GM13977 (cell line): ENCODE data around the gene ASTL.

Experiments
- DNase-seq: peaks from one replicate; pipeline ENCODE4 v3.0.0; 2012; ENCODE audit warnings: low spot score
- in situ Hi-C: fragments of 300-500 bp; cut with MboI; formaldehyde crosslinking; loops from one replicate; pipeline ENCODE4 v1.12.0; 2022; ENCODE audit warnings: low sequenced_read_pairs, low pct_unique_long_range_greater_than_20kb, mixed read lengths, inconsistent platforms; ENCODE audit not compliant: unreplicated experiment
- TF ChIP-seq, protein P1 (sequence below): IDR thresholded peaks from 2 replicates; pipeline ENCODE4 v1.5.1; 2012; ENCODE audit warnings: mild to moderate bottlenecking, control low read depth; ENCODE audit not compliant: insufficient read depth; ENCODE audit errors: extremely low read depth, missing control alignments

The ASTL gene

DNA sequence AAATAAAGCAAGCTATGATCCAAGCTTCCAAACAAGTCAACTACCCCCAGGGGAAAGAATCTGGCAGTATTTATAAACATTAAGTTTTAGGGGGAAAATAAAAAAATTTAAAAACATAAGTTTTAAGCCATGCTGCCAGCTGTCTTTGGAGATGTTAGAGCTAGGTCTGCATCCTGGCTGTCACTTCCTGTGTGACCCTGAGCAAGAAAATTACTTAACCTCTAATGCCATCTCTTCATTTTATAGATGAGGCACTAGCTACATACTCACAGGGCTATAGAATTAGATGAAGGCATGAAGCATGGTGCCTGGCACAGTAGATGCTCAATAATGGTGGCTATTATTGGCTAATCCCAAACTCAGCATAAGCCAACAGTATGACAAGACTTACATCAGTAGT lies 42.2 kb upstream of the ASTL start:
- TF ChIP-seq, protein P1, sequence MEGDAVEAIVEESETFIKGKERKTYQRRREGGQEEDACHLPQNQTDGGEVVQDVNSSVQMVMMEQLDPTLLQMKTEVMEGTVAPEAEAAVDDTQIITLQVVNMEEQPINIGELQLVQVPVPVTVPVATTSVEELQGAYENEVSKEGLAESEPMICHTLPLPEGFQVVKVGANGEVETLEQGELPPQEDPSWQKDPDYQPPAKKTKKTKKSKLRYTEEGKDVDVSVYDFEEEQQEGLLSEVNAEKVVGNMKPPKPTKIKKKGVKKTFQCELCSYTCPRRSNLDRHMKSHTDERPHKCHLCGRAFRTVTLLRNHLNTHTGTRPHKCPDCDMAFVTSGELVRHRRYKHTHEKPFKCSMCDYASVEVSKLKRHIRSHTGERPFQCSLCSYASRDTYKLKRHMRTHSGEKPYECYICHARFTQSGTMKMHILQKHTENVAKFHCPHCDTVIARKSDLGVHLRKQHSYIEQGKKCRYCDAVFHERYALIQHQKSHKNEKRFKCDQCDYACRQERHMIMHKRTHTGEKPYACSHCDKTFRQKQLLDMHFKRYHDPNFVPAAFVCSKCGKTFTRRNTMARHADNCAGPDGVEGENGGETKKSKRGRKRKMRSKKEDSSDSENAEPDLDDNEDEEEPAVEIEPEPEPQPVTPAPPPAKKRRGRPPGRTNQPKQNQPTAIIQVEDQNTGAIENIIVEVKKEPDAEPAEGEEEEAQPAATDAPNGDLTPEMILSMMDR, result no peak
- in situ Hi-C loops, result loop anchor here (25.0 kb wide), 1 partner anchor 168 kb away; no protein-coding TSS in a partner anchor
- no peak for DNase-seq

DNA sequence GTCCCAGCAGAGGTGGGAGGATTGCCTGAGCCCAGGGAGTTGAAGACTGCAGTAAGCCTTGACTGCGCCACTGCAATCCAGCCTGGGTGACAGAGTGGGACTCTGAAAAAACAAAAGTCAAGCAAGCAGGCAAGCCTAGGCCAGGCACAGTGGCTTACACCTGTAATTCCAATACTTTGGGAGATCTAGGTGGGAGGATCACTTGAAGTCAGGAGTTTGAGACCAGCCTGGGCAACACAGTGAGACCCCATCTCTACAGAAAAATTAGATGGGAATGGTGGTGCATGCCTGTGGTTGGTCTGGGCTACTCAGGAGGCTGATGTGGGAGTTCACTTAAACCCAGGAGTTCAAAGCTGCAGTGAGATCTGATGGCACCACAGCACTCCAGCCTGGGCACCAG lies 41.7 kb upstream of the ASTL start:
- in situ Hi-C loops, result loop anchor here (25.0 kb wide), 1 partner anchor 168 kb away; no protein-coding TSS in a partner anchor
- TF ChIP-seq, protein P1, result no peak
- no peak for DNase-seq

DNA sequence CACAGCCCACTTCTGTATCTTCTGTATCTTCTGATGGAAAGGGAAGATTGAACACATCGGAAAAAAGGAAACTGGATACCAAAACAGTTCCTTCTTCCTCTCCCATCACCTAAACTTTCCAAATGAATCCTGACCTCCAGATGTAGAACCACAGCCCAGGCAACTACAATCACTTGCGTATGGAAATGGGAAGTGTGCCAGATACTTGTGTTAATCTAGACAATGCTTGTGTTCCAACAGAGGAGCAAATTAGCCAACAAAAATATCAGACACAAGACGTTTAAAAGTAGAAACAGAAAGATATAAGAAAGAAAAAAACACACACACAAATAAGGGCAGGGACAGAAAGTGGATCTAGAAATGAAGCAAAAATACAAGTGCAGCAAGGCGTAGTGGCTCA lies 38.4 kb upstream of the ASTL start:
- in situ Hi-C loops, result loop anchor here (25.0 kb wide), 1 partner anchor 164 kb away; no protein-coding TSS in a partner anchor
- TF ChIP-seq, protein P1, result no peak
- DNase-seq, result no peak

DNA sequence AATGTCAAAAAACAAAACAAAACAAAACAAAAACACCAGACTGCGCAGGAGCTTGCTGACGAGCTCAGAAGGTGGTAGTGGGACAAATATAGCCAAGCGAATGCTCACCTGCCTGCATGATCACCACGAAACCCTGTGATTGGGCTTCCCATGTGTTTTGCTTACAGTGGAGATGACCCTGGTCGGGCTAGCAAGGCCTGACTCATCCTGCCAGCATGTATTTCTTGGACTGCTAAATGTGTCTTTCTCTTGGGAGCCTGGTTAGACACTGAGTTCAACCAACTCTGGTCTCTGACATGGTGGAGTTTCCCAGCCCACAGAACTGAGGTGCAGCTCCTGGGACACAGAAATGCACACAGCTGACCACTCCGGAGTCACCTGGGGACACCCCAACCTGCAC lies 37.6 kb upstream of the ASTL start:
- TF ChIP-seq, protein P1, result no peak
- in situ Hi-C loops, result loop anchor here (25.0 kb wide), 1 partner anchor 164 kb away; no protein-coding TSS in a partner anchor
- no peak for DNase-seq

DNA sequence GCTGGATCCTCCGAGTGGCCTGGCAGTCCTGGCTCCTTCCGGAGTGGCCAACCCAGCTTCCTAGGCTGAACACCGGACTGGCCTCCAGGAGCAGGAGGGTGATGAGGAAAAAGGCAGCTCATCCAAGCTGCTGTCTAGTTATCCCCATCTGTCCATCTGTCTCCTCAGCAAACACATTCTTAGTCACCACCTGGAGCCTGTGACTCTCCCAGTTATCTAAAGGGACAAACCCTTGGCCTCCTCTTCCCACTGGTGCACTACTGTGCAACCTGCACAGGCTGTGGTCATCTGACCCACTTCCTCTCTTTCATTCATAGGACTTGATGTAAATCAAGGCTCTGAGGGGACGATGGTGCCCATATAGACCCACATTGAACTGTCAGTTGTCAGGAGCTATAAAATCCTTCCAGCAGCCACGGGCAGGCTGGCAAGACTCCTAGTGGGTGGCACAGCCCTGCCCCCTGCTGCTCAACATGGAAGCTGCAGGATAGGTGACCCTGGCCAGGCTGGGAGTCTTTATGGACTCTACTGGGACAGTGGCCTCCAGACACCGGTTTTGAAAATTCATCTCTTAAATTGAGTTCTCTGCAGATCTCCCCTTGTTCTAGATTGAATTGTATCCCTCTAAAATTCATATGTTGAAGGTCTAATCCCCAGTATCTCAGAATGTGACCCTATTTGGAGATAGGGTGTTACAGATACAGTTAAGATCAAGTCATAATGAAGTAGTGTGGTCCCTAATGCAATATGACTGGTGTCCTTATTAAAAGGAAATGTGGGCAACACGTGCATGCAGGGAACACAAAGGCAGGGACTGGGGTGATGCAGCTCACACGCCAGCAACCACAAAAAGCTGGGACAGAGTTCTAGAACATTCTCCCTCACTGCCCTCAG lies 36.2 kb upstream of the ASTL start:
- TF ChIP-seq, protein P1, result peak; percentile 96

DNA sequence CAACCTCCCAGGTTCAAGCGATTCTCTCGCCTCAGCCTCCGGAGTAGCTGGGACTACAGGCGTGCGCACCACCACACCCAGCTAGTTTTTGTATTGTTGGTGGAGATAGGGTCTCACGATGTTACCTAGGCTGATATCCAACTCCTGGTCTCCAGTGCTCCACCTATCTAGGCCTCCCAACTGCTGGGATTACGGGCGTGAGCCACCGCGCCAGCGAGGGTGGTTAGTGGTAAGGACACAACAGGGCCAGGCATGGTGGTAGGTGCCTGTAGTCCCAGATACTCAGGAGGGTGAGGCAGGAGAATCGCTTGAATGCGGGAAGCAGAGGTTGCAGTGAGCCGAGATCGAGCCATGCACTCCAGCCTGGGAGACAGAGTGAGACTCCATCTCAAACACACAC lies 33.5 kb upstream of the ASTL start:
- in situ Hi-C loops, result no loop called here
- TF ChIP-seq, protein P1, result no peak
- no peak for DNase-seq

More for the DNA sequence above, 36.2 kb upstream of the ASTL start:
- peak; percentile 72 for DNase-seq
- in situ Hi-C loops, result loop anchor here (25.0 kb wide), 1 partner anchor 162 kb away; no protein-coding TSS in a partner anchor
